Measurements from ENCODE around the gene SH3BP4. TPM values are rescaled to one million over a fixed set of nuclear protein-coding genes. Genes with fewer than 3 reads are reported as not detected.

The SH3BP4 gene
- total RNA-seq, 4 donors from 2014 or later, result 29.1 to 57.8 (median 42.6) TPM

DNA sequence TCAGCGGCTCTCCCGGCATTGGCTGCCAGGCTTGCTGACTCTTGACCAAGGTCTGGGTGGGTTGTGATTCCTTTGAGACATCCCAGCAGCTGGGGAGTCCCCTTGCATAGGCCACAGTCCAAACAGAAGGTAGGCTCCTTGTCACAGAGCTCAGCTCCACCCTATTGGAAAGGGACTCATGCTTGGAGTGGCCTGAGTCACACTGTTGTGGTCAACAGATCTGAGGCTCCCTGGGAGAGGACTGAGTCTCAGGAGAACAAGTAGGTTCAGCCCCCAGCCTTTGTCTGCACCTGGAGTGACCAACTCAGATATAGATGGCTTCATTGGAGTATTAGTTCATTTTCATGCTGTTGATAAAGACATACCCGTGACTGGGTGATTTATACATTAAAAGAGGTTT, 32.1 kb upstream of the SH3BP4 start:
- TF ChIP-seq, protein P1, sequence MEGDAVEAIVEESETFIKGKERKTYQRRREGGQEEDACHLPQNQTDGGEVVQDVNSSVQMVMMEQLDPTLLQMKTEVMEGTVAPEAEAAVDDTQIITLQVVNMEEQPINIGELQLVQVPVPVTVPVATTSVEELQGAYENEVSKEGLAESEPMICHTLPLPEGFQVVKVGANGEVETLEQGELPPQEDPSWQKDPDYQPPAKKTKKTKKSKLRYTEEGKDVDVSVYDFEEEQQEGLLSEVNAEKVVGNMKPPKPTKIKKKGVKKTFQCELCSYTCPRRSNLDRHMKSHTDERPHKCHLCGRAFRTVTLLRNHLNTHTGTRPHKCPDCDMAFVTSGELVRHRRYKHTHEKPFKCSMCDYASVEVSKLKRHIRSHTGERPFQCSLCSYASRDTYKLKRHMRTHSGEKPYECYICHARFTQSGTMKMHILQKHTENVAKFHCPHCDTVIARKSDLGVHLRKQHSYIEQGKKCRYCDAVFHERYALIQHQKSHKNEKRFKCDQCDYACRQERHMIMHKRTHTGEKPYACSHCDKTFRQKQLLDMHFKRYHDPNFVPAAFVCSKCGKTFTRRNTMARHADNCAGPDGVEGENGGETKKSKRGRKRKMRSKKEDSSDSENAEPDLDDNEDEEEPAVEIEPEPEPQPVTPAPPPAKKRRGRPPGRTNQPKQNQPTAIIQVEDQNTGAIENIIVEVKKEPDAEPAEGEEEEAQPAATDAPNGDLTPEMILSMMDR (IDR thresholded peaks at IDR 0.05), result no peak
- no peak for TF ChIP-seq POLR2A (IDR thresholded peaks at IDR 0.05)
- DNase-seq (ENCODE audit: low spot score in 2 of 2), result no peak
- no peak overlapping the region for H3K4me3 ChIP-seq (ENCODE audit: low read depth, poor library complexity, severe bottlenecking)
- intact Hi-C loops (cut with DNase I; ENCODE audit: low total_unique reads), result no loop called here
- WGBS, 2 donors, result 90 to 96% methylated on average over 3 of the region's 3 CpGs

DNA sequence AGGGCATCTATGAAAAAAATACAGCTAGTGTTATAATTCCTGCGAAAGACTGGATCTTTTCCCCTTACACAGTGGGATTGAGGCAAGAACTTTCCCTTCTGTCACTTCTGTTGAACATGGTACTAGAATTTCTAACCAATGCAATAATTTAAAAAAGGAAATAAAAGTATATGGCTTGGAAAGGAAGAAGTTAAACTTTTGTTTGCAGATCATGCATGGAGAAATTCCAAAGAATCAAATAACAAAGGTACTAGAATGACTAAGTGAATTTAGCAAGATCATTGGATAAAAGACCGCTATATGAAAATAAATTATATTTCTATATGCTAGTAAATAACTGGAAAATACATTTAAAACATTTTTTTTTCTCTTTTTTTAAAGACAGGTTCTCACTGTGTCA, 31.0 kb upstream of the SH3BP4 start:
- 91 to 92% methylated on average over 2 of the region's 2 CpGs for WGBS, 2 donors
- TF ChIP-seq, protein P1 (IDR thresholded peaks at IDR 0.05), result no peak
- no peak for TF ChIP-seq POLR2A (IDR thresholded peaks at IDR 0.05)
- no peak overlapping the region for H3K4me3 ChIP-seq (ENCODE audit: low read depth, poor library complexity, severe bottlenecking)
- DNase-seq (ENCODE audit: low spot score in 2 of 2), result no peak
- intact Hi-C loops (cut with DNase I; ENCODE audit: low total_unique reads), result no loop called here

DNA sequence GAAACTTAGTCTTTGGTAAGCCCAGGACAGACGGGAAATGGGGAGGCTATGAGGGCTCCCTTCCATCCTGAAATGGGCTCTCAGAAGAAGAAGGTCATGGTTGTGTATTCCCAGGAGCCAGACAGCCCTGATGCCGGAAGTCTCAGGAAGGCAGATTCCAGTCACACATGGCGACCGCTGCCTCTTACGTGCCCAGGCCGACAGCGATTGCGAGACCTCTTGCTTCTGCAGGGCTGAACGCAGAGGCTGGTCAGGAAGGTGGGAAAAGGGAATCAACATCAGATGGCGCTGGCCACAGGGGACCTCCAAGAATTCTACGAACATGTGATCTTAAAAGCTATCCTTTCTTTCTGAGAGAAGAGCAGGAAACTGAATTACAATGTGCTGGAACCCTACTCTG, 22.8 kb upstream of the SH3BP4 start:
- 89 to 90% methylated on average over 11 of the region's 11 CpGs for WGBS, 2 donors
- no peak overlapping the region for H3K4me3 ChIP-seq (ENCODE audit: low read depth, poor library complexity, severe bottlenecking)
- intact Hi-C loops (cut with DNase I; ENCODE audit: low total_unique reads), result no loop called here
- TF ChIP-seq, protein P1 (IDR thresholded peaks at IDR 0.05), result no peak
- TF ChIP-seq POLR2A (IDR thresholded peaks at IDR 0.05), result no peak
- DNase-seq (ENCODE audit: low spot score in 2 of 2), result peak in 1 of 2 donors; percentile 59

DNA sequence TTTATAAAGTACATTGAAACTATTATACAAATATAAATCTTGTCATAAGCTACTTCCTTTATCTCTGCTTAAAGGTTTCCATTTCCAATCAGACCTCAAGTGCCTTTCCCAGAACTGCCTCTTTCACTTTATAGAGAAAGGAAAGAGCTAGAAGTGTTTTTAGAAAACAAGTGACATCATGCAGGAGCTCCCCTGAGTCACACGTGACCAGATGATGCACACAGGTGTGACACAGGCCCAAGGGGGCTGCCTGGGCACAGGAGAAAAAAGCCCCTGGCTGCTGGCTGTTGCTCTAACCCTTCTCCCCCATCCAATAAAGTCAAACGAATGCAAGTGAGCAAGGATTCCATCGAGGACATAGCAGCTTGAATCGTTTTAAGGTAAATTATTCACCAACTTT, 21.4 kb upstream of the SH3BP4 start:
- H3K4me3 ChIP-seq (ENCODE audit: low read depth, poor library complexity, severe bottlenecking), result no peak overlapping the region
- intact Hi-C loops (cut with DNase I; ENCODE audit: low total_unique reads), result no loop called here
- TF ChIP-seq, protein P1 (IDR thresholded peaks at IDR 0.05), result no peak
- no peak for TF ChIP-seq POLR2A (IDR thresholded peaks at IDR 0.05)
- DNase-seq (ENCODE audit: low spot score in 2 of 2), result no peak
- whole genome bisulfite sequencing, 2 donors, result 60 to 64% methylated on average over 4 of the region's 4 CpGs

DNA sequence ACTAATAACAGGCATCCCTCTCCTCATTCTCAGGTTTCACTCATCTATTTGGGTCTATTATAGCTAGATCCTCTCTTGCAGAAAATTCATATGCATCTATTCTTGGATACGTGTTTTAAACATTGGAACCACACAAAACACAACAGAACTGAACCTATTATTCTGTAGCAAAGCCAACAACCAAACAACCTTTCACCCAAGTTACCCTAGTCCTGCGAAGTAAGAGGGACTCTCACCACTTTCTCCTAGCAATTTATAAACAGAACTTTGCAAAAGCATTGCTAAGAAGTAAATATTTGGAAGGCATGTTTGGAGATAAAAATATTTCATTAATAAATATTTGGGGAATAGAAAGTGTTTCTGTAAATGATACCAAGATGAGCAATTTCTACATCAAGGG, 20.4 kb upstream of the SH3BP4 start:
- H3K4me3 ChIP-seq (ENCODE audit: low read depth, poor library complexity, severe bottlenecking), result no peak overlapping the region
- TF ChIP-seq POLR2A (IDR thresholded peaks at IDR 0.05), result no peak
- TF ChIP-seq, protein P1 (IDR thresholded peaks at IDR 0.05), result no peak
- intact Hi-C loops (cut with DNase I; ENCODE audit: low total_unique reads), result no loop called here
- 82 to 84% methylated on average over 2 of the region's 2 CpGs for WGBS, 2 donors
- DNase-seq (ENCODE audit: low spot score in 2 of 2), result no peak

DNA sequence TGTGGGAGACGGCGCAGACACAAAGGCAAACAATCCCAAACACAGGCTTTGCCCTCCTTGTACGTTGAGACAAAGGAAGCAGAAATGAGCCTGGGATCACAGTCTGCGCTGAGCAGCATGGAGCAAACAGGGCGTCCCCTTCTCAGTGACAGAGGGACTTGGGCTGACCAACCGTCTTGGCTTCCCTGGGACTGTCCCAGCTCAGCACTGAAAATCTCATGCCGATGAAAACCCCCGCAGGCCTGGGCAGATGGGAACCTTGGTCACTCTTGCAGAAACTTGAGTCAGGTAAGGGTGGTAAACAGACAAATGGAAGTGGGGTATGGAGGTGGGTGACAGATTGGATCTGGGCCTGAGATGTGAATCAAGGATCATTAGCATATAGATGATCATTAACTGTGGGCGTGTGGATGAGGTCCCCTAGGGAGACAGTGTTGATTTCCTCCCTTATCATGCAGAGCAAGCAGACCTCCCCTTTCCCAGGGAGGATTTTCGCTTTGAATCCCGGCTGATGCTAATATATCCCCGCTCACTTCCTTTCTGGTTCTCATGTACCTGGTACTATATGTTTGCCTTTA, 19.1 kb upstream of the SH3BP4 start:
- peak in 1 of 2 donors; percentile 68 for DNase-seq (ENCODE audit: low spot score in 2 of 2)
- no peak for TF ChIP-seq POLR2A (IDR thresholded peaks at IDR 0.05)
- TF ChIP-seq, protein P1 (IDR thresholded peaks at IDR 0.05), result no peak
- H3K4me3 ChIP-seq (ENCODE audit: low read depth, poor library complexity, severe bottlenecking), result no peak overlapping the region
- intact Hi-C loops (cut with DNase I; ENCODE audit: low total_unique reads), result no loop called here
- 78 to 86% methylated on average over 12 of the region's 12 CpGs for WGBS, 2 donors
